CD8-positive, alpha-beta memory T cell (primary cell): Measurements from ENCODE around the gene PRKAR1B. TPM values are rescaled to one million over a fixed set of nuclear protein-coding genes. Genes with fewer than 3 reads are reported as not detected.
A peak's percentile ranks its signal among the peaks of the same experiment; 100 is the strongest.

Experiments
- CTCF ChIA-PET: fragments of 350-600 bp; sonication (Branson Sonifier 250); formaldehyde crosslinking; loops from one replicate; lab custom pipeline; 2021; ENCODE audit warnings: antibody characterized with exemption; lab: Charles Lee
- POLR2A ChIA-PET: fragments of 350-600 bp; sonication (Branson Sonifier 250); formaldehyde crosslinking; loops from one replicate; lab custom pipeline; 2021; ENCODE audit warnings: antibody characterized with exemption; lab: Charles Lee
- DNase-seq, 5 donors: peaks; one replicate each; pipeline versions ENCODE4 v3.0.0 to v3.0.0-alpha.2; 2020 to 2022; ENCODE audit warnings: mixed read lengths in 1 of 5
- H3K27ac ChIP-seq: one replicate; pipeline ENCODE4 v1.7.0; 2013; ENCODE audit warnings: low read depth, mild to moderate bottlenecking, low read length, moderate library complexity
- H3K27me3 ChIP-seq: 2 replicates; pipeline ENCODE4 v1.7.0; 2013; ENCODE audit warnings: low read length, mild to moderate bottlenecking; ENCODE audit not compliant: insufficient read depth, poor library complexity, severe bottlenecking
- H3K36me3 ChIP-seq: 2 replicates; pipeline ENCODE4 v1.7.0; 2013; ENCODE audit warnings: mild to moderate bottlenecking, low read length, moderate library complexity; ENCODE audit not compliant: insufficient read depth
- H3K4me1 ChIP-seq: 2 replicates; pipeline ENCODE4 v1.7.0; 2013; ENCODE audit warnings: mild to moderate bottlenecking, low read length, moderate library complexity; ENCODE audit not compliant: insufficient read depth
- H3K4me3 ChIP-seq: 2 replicates; pipeline ENCODE4 v1.7.0; 2013; ENCODE audit warnings: mild to moderate bottlenecking, low read length
- H3K9me3 ChIP-seq: 2 replicates; pipeline ENCODE4 v1.7.0; 2013; ENCODE audit warnings: mild to moderate bottlenecking, low read length
- H3K27ac Mint-ChIP-seq, 8 donors: one replicate each; pipeline ENCODE4 v1.8.0; 2020 to 2021; ENCODE audit warnings: mixed read lengths in 8 of 8, mild to moderate bottlenecking in 6 of 8, inconsistent platforms in 3 of 8, moderate library complexity in 3 of 8
- H3K27me3 Mint-ChIP-seq, 2 donors: one replicate each; pipeline ENCODE4 v1.8.0; 2020 to 2021; ENCODE audit warnings: mixed read lengths in 2 of 2, mild to moderate bottlenecking in 1 of 2, moderate library complexity in 1 of 2
- H3K36me3 Mint-ChIP-seq, 3 donors: one replicate each; pipeline ENCODE4 v1.8.0; 2020 to 2021; ENCODE audit warnings: mixed read lengths in 3 of 3, inconsistent platforms in 1 of 3, mild to moderate bottlenecking in 1 of 3
- H3K4me1 Mint-ChIP-seq, 3 donors: one replicate each; pipeline ENCODE4 v1.8.0; 2020 to 2021; ENCODE audit warnings: mixed read lengths in 3 of 3, inconsistent platforms in 1 of 3, mild to moderate bottlenecking in 1 of 3
- H3K4me3 Mint-ChIP-seq, 7 donors: one replicate each; pipeline ENCODE4 v1.8.0; 2020 to 2021; ENCODE audit warnings: mixed read lengths in 7 of 7, mild to moderate bottlenecking in 6 of 7, moderate library complexity in 4 of 7, inconsistent platforms in 2 of 7
- H3K9me3 Mint-ChIP-seq, 5 donors: one replicate each; pipeline ENCODE4 v1.8.0; 2020 to 2022; ENCODE audit warnings: mixed read lengths in 5 of 5, mild to moderate bottlenecking in 3 of 5, moderate library complexity in 2 of 5, inconsistent platforms in 1 of 5
- polyA plus RNA-seq: library from polyadenylated mRNA; unstranded; fragments of 300-500 nt; fragmentation: Illumina TruSeq; gene quantifications from one replicate; pipeline ENCODE4 v1.2.3, GENCODE V29; 2021
- total RNA-seq, 2 experiments: library from RNA; stranded (reverse); gene quantifications; one replicate each; pipeline ENCODE4 v1.2.3, GENCODE V29; 2021

Gene PRKAR1B
- total and polyA plus RNA-seq, 3 experiments from 2014 or later = 8.1 to 32.4 (median 28.3) TPM

GRCh38 chr7:562789-563628, 164.1 kb downstream of the PRKAR1B start:
- CTCF ChIA-PET = no interaction called here
- Mint-ChIP-seq H3K36me3 (no peaks in the 10 kb centered on the region), H3K9me3 (no peaks in the 10 kb centered on the region)

GRCh38 chr7:562374-562675, 164.8 kb downstream of the PRKAR1B start:
- H3K4me3 ChIP-seq = no peak overlapping the region
- no peaks in the 10 kb centered on the region for H3K36me3 Mint-ChIP-seq
- H3K36me3 ChIP-seq = no peaks in the 10 kb centered on the region
- CTCF ChIA-PET = no interaction called here
- H3K27me3 Mint-ChIP-seq = no peaks in the 10 kb centered on the region
- no peak overlapping the region for H3K4me3 Mint-ChIP-seq
- peaks cover 3 to 4% (median 4%) of the 10 kb centered on the region in 3 donors for H3K4me1 Mint-ChIP-seq
- DNase-seq = no peak
- no peaks in the 10 kb centered on the region for H3K27me3 ChIP-seq
- H3K27ac ChIP-seq = no peak overlapping the region
- H3K27ac Mint-ChIP-seq = peak overlapping the region in 2 of 8 donors; percentile 51
- H3K4me1 ChIP-seq = no peaks in the 10 kb centered on the region
- POLR2A ChIA-PET = no interaction called here
- no peaks in the 10 kb centered on the region for H3K9me3 ChIP-seq
- no peaks in the 10 kb centered on the region for H3K9me3 Mint-ChIP-seq

More at GRCh38 chr7:562789-563628, 164.1 kb downstream of the PRKAR1B start:
- no peaks in the 10 kb centered on the region for H3K27me3 Mint-ChIP-seq
- H3K4me1 Mint-ChIP-seq = peaks cover 3 to 4% (median 4%) of the 10 kb centered on the region in 3 donors
- no peaks in the 10 kb centered on the region for H3K9me3 ChIP-seq
- no peak for DNase-seq
- no peaks in the 10 kb centered on the region for H3K27me3 ChIP-seq
- no peak overlapping the region for H3K4me3 Mint-ChIP-seq
- H3K4me3 ChIP-seq = no peak overlapping the region
- no peaks in the 10 kb centered on the region for H3K4me1 ChIP-seq
- POLR2A ChIA-PET = no interaction called here
- no peak overlapping the region for H3K27ac ChIP-seq
- H3K36me3 ChIP-seq = no peaks in the 10 kb centered on the region
- H3K27ac Mint-ChIP-seq = peak overlapping the region in 2 of 8 donors; percentile 64 to 77

- peaks cover 3 to 4% (median 4%) of the 10 kb centered on the region in 3 donors for H3K4me1 Mint-ChIP-seq
- POLR2A ChIA-PET = no interaction called here
These were observed 165.3 kb downstream of the PRKAR1B start for GRCh38 chr7:561631-562373.

GRCh38 chr7:560966-561630, 166.0 kb downstream of the PRKAR1B start:
- Mint-ChIP-seq H3K4me3 (no peak overlapping the region), H3K4me1 (peaks cover 3 to 4% (median 4%) of the 10 kb centered on the region in 3 donors), H3K9me3 (no peaks in the 10 kb centered on the region), H3K27ac (peak overlapping the region in 2 of 8 donors; percentile 33 to 43), H3K27me3 (no peaks in the 10 kb centered on the region), H3K36me3 (no peaks in the 10 kb centered on the region)
- ChIA-PET CTCF (no interaction called here), POLR2A (no interaction called here)
- H3K27ac ChIP-seq = no peak overlapping the region
- no peaks in the 10 kb centered on the region for H3K9me3 ChIP-seq
- no peaks in the 10 kb centered on the region for H3K4me1 ChIP-seq
- H3K4me3 ChIP-seq = no peak overlapping the region
- no peaks in the 10 kb centered on the region for H3K27me3 ChIP-seq
- no peak for DNase-seq
- no peaks in the 10 kb centered on the region for H3K36me3 ChIP-seq

More at GRCh38 chr7:561631-562373, 165.3 kb downstream of the PRKAR1B start:
- H3K9me3 Mint-ChIP-seq = no peaks in the 10 kb centered on the region
- CTCF ChIA-PET = no interaction called here
- Histone ChIP-seq H3K4me1 (no peaks in the 10 kb centered on the region), H3K9me3 (no peaks in the 10 kb centered on the region), H3K27ac (no peak overlapping the region), H3K36me3 (no peaks in the 10 kb centered on the region), H3K27me3 (no peaks in the 10 kb centered on the region), H3K4me3 (no peak overlapping the region)
- no peaks in the 10 kb centered on the region for H3K36me3 Mint-ChIP-seq
- H3K4me3 Mint-ChIP-seq = no peak overlapping the region
- H3K27ac Mint-ChIP-seq = peak overlapping the region in 1 of 8 donors; percentile 33
- no peaks in the 10 kb centered on the region for H3K27me3 Mint-ChIP-seq
- DNase-seq = no peak

- no peak overlapping the region for H3K27ac Mint-ChIP-seq
- Histone ChIP-seq H3K36me3 (no peaks in the 10 kb centered on the region), H3K27me3 (no peaks in the 10 kb centered on the region), H3K27ac (no peak overlapping the region), H3K4me3 (no peak overlapping the region), H3K9me3 (no peaks in the 10 kb centered on the region), H3K4me1 (no peaks in the 10 kb centered on the region)
- H3K27me3 Mint-ChIP-seq = no peaks in the 10 kb centered on the region
- peaks cover 3 to 4% (median 4%) of the 10 kb centered on the region in 3 donors for H3K4me1 Mint-ChIP-seq
- DNase-seq = no peak
- POLR2A ChIA-PET = no interaction called here
- H3K9me3 Mint-ChIP-seq = no peaks in the 10 kb centered on the region
- CTCF ChIA-PET = no interaction called here
- no peaks in the 10 kb centered on the region for H3K36me3 Mint-ChIP-seq
- no peak overlapping the region for H3K4me3 Mint-ChIP-seq
These were observed 167.7 kb downstream of the PRKAR1B start for GRCh38 chr7:559396-559705.

GRCh38 chr7:557558-557881, 169.6 kb downstream of the PRKAR1B start:
- CTCF ChIA-PET = no interaction called here
- no peaks in the 10 kb centered on the region for H3K27me3 Mint-ChIP-seq
- Histone ChIP-seq H3K36me3 (no peaks in the 10 kb centered on the region), H3K9me3 (no peaks in the 10 kb centered on the region), H3K27ac (no peak overlapping the region), H3K4me3 (no peak overlapping the region), H3K27me3 (no peaks in the 10 kb centered on the region), H3K4me1 (no peaks in the 10 kb centered on the region)
- DNase-seq = no peak
- POLR2A ChIA-PET = no interaction called here
- peaks cover under 1 to 2% (median under 1%) of the 10 kb centered on the region in 3 donors for H3K4me1 Mint-ChIP-seq
- H3K9me3 Mint-ChIP-seq = no peaks in the 10 kb centered on the region
- H3K27ac Mint-ChIP-seq = no peak overlapping the region
- no peaks in the 10 kb centered on the region for H3K36me3 Mint-ChIP-seq
- no peak overlapping the region for H3K4me3 Mint-ChIP-seq

- CTCF ChIA-PET = no interaction called here
- no peaks in the 10 kb centered on the region for H3K9me3 Mint-ChIP-seq
- no peaks in the 10 kb centered on the region for H3K36me3 Mint-ChIP-seq
- no peaks in the 10 kb centered on the region for H3K4me1 Mint-ChIP-seq
- DNase-seq = no peak
- no peak overlapping the region for H3K27ac Mint-ChIP-seq
- H3K27ac ChIP-seq = no peak overlapping the region
- no peak overlapping the region for H3K4me3 ChIP-seq
- H3K36me3 ChIP-seq = no peaks in the 10 kb centered on the region
- POLR2A ChIA-PET = no interaction called here
- H3K27me3 Mint-ChIP-seq = no peaks in the 10 kb centered on the region
- no peaks in the 10 kb centered on the region for H3K9me3 ChIP-seq
- no peaks in the 10 kb centered on the region for H3K27me3 ChIP-seq
- no peaks in the 10 kb centered on the region for H3K4me1 ChIP-seq
- H3K4me3 Mint-ChIP-seq = no peak overlapping the region
These were observed 170.1 kb downstream of the PRKAR1B start for GRCh38 chr7:556837-557557.
